Activated CD8-positive, alpha-beta T cell treated with anti-CD3 and anti-CD28 coated beads for 36 hours (primary cell): ENCODE data around the gene CD274. TPM values are rescaled to one million over a fixed set of nuclear protein-coding genes. Genes with fewer than 3 reads are reported as not detected.

Experiments
- ATAC-seq: fragments of 200-7000 bp; cut with Tn5 transposase; one replicate; pipeline ENCODE4 v1.10.0; 2021; ENCODE audit warnings: mild to moderate bottlenecking, moderate library complexity
- CTCF ChIA-PET: fragments of 350-600 bp; sonication (Branson Sonifier 250); formaldehyde crosslinking; loops from one replicate; lab custom pipeline; 2021; ENCODE audit warnings: antibody characterized with exemption; lab: Charles Lee
- POLR2A ChIA-PET: fragments of 350-600 bp; sonication (Branson Sonifier 250); formaldehyde crosslinking; loops from one replicate; lab custom pipeline; 2021; ENCODE audit warnings: antibody characterized with exemption; lab: Charles Lee
- DNase-seq: peaks from one replicate; pipeline ENCODE4 v3.0.0-alpha.2; 2020
- H3K27ac Mint-ChIP-seq: one replicate; pipeline ENCODE4 v1.8.0; 2021; ENCODE audit warnings: mild to moderate bottlenecking, mixed read lengths
- H3K27me3 Mint-ChIP-seq: one replicate; pipeline ENCODE4 v1.8.0; 2021; ENCODE audit warnings: mixed read lengths
- H3K36me3 Mint-ChIP-seq: one replicate; pipeline ENCODE4 v1.8.0; 2021; ENCODE audit warnings: low read depth, mixed read lengths
- H3K4me1 Mint-ChIP-seq: one replicate; pipeline ENCODE4 v1.8.0; 2021; ENCODE audit warnings: low read depth, mixed read lengths
- H3K4me3 Mint-ChIP-seq: one replicate; pipeline ENCODE4 v1.8.0; 2021; ENCODE audit warnings: mild to moderate bottlenecking, moderate library complexity, mixed read lengths
- H3K9me3 Mint-ChIP-seq: one replicate; pipeline ENCODE4 v1.8.0; 2021; ENCODE audit warnings: mixed read lengths
- intact Hi-C: fragments of 100-400 bp; cut with micrococcal nuclease; formaldehyde crosslinking; loops from one replicate; pipeline ENCODE4 v1.10.0; 2022
- total RNA-seq, 2 experiments: library from RNA; stranded (reverse); gene quantifications; one replicate each; pipeline ENCODE4 v1.2.3, GENCODE V29; 2021
- TF ChIP-seq, protein P1 (sequence below): fragments of 200-600 bp; IDR thresholded peaks from one replicate; pipeline ENCODE4 v1.8.0; 2022; ENCODE audit warnings: antibody characterized with exemption, mild to moderate bottlenecking

Gene CD274
- total RNA-seq, 2 experiments from 2014 or later = 12.2 to 13.7 TPM

GRCh38 chr9:5435912-5436311 is 14.4 kb upstream of the CD274 start:
- Mint-ChIP-seq H3K9me3 (peaks cover 2% of the 10 kb centered on the region), H3K36me3 (peaks cover 32% of the 10 kb centered on the region), H3K27me3 (no peaks in the 10 kb centered on the region), H3K4me1 (peaks cover 38% of the 10 kb centered on the region), H3K27ac (peak overlapping the region; percentile 22), H3K4me3 (peak overlapping the region; percentile 97)
- DNase-seq = no peak
- POLR2A ChIA-PET = interaction anchor here (2.3 to 3.0 kb wide), 2 partner anchors 15 to 19 kb away, joined by 6 to 14 read pairs; partner anchors contain the start of gene CD274
- ATAC-seq = no peak
- intact Hi-C loops = loop anchor here (5.0 to 10.0 kb wide), 2 partner anchors 111 to 449 kb away; partner anchors contain the start of gene JAK2
- CTCF ChIA-PET = interaction anchor here (1.2 to 6.4 kb wide), 3 partner anchors 8 to 153 kb away, joined by 3 to 43 read pairs (median 22); no protein-coding TSS in a partner anchor
- TF ChIP-seq, protein P1, sequence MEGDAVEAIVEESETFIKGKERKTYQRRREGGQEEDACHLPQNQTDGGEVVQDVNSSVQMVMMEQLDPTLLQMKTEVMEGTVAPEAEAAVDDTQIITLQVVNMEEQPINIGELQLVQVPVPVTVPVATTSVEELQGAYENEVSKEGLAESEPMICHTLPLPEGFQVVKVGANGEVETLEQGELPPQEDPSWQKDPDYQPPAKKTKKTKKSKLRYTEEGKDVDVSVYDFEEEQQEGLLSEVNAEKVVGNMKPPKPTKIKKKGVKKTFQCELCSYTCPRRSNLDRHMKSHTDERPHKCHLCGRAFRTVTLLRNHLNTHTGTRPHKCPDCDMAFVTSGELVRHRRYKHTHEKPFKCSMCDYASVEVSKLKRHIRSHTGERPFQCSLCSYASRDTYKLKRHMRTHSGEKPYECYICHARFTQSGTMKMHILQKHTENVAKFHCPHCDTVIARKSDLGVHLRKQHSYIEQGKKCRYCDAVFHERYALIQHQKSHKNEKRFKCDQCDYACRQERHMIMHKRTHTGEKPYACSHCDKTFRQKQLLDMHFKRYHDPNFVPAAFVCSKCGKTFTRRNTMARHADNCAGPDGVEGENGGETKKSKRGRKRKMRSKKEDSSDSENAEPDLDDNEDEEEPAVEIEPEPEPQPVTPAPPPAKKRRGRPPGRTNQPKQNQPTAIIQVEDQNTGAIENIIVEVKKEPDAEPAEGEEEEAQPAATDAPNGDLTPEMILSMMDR = no peak

- Mint-ChIP-seq H3K27me3 (no peaks in the 10 kb centered on the region), H3K36me3 (peaks cover 31% of the 10 kb centered on the region), H3K4me3 (peak overlapping the region; percentile 97), H3K27ac (peak overlapping the region; percentile 22), H3K9me3 (peaks cover 2% of the 10 kb centered on the region), H3K4me1 (peaks cover 40% of the 10 kb centered on the region)
- ATAC-seq (no peak), DNase-seq (no peak)
- intact Hi-C loops = loop anchor here (5.0 to 10.0 kb wide), 2 partner anchors 112 to 449 kb away; partner anchors contain the start of gene JAK2
- TF ChIP-seq, protein P1 = no peak
- ChIA-PET CTCF (interaction anchor here (0.9 to 6.4 kb wide), 4 partner anchors 8 to 167 kb away, joined by 3 to 43 read pairs (median 12); no protein-coding TSS in a partner anchor), POLR2A (interaction anchor here (1.3 to 3.0 kb wide), 3 partner anchors 14 to 167 kb away, joined by 3 to 14 read pairs (median 6); partner anchors contain the start of gene CD274)
These were observed 13.9 kb upstream of the CD274 start for GRCh38 chr9:5436441-5436840.

DNA sequence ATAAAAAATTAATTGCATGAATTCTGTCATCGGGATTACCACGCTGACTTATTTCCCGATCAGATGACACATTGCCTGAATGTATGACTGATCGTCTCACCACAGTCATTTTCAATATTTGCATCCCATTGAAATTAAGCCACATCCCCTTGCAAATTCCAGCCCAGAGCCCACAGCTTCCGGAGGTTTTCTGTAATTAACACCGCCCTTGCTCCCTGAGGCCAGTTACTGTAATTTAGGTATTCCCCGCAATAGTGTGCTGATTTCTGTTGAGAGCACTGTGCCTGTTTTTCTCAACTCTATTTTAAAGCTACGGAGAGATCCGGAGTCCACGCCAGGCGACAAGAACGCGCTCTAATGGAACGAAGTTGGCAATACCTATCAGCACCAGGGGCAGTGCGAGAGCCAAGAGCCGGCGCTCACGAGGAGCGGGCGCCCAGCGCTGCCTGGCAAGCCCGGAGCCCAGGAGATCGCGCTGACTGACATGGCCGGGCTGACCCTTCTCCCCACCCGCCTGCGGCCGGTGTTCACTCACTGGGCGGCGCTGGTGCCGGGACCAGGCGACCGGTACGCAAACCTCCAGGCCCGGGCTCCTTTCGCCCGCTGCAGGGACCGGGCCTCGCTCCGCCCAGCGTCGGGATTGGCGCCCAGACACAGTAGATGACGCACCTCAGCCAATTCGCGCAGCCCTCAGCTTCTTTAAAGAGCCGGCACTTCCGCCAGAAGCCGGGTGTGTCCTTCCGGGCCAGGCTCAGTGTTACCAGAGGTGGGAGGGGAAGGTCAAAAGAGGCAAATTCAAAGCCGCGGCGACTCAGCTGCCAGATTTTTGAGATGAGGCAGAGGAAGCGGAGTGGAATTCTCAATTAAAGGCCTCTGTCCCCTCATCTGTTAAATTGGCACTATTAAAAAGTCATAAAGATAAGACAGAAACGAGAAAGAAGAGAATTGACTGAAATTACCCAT is 12.8 kb upstream of the CD274 start, which contains the start of gene PLGRKT:
TSS of gene PLGRKT (minus strand) at position 672 of the 963 bp plus-strand sequence. CDS start 5,948 bp downstream, outside the sequence.
- peak; percentile 96 for ATAC-seq
- Mint-ChIP-seq H3K9me3 (peaks cover 2% of the 10 kb centered on the region), H3K4me1 (peaks cover 40% of the 10 kb centered on the region), H3K36me3 (peaks cover 29% of the 10 kb centered on the region), H3K27ac (peak within 1 kb of the TSS; percentile 97), H3K27me3 (no peaks in the 10 kb centered on the region), H3K4me3 (peak within 1 kb of the TSS; percentile 97)
- POLR2A ChIA-PET = interaction anchor here (0.7 to 3.0 kb wide), 6 partner anchors 11 to 166 kb away, joined by 3 to 14 read pairs (median 4); partner anchors contain the start of gene CD274
- TF ChIP-seq, protein P1 = no peak
- intact Hi-C loops = loop anchor here (5.0 to 10.0 kb wide), 2 partner anchors 113 to 450 kb away; partner anchors contain the start of gene JAK2
- DNase-seq = peak; percentile 95
- CTCF ChIA-PET = interaction anchor here (0.7 to 6.4 kb wide), 9 partner anchors 12 to 250 kb away, joined by 3 to 43 read pairs (median 4); partner anchors contain the start of gene CD274

GRCh38 chr9:5438301-5439162 is 11.8 kb upstream of the CD274 start:
- TF ChIP-seq, protein P1 = no peak
- H3K36me3 Mint-ChIP-seq = peaks cover 20% of the 10 kb centered on the region
- DNase-seq (peak; percentile 70), ATAC-seq (peak; percentile 44)
- H3K4me3 Mint-ChIP-seq = peak overlapping the region; percentile 97
- H3K9me3 Mint-ChIP-seq = peaks cover 2% of the 10 kb centered on the region
- H3K27me3 Mint-ChIP-seq = no peaks in the 10 kb centered on the region
- intact Hi-C loops = loop anchor here (5.0 to 10.0 kb wide), 2 partner anchors 114 to 451 kb away; partner anchors contain the start of gene JAK2
- ChIA-PET CTCF (interaction anchor here (0.7 to 6.4 kb wide), 11 partner anchors 11 to 676 kb away, joined by 3 to 43 read pairs (median 4); partner anchors contain the start of gene CD274), POLR2A (interaction anchor here (0.6 to 3.0 kb wide), 7 partner anchors 10 to 132 kb away, joined by 3 to 14 read pairs (median 3); partner anchors contain the start of gene CD274)
- H3K4me1 Mint-ChIP-seq = peaks cover 40% of the 10 kb centered on the region
- H3K27ac Mint-ChIP-seq = peak overlapping the region; percentile 97
